Kasumi-1 (cell line): ENCODE measurements around the gene NTSR1.

Experiments used
- DNase-seq, 2 experiments: peaks; one replicate each; lab custom pipeline; 2025; lab: John Stamatoyannopoulos, UW

The NTSR1 gene

GRCh38 chr20:62740286-62741141, 31.9 kb downstream of the NTSR1 start:
- DNase-seq: peak; percentile 96 to 97

- no peak for DNase-seq
Measured at GRCh38 chr20:62741191-62741691, 32.6 kb downstream of the NTSR1 start.

GRCh38 chr20:62741701-62742491, 33.3 kb downstream of the NTSR1 start:
- DNase-seq: no peak

DNA sequence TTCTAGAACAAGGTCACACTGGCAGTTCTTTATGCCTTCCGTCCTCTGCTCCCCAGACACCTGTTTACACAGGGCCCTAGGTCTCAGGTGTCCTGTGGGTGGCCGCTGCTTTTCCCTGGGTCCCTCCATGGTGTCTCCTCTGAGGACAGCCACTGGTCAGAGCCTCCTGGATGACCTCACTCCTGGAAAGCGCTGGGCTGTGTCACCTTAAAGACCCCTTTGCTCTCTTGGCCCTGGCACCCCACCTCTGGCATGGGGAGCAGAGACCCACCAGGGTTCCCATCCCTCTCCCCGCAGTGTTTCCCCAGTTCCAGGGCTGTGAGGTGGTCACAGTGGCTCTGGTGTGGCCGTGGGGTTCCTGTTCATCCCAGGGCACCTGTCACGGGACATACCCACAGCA, 33.9 kb downstream of the NTSR1 start:
- no peak for DNase-seq

DNA sequence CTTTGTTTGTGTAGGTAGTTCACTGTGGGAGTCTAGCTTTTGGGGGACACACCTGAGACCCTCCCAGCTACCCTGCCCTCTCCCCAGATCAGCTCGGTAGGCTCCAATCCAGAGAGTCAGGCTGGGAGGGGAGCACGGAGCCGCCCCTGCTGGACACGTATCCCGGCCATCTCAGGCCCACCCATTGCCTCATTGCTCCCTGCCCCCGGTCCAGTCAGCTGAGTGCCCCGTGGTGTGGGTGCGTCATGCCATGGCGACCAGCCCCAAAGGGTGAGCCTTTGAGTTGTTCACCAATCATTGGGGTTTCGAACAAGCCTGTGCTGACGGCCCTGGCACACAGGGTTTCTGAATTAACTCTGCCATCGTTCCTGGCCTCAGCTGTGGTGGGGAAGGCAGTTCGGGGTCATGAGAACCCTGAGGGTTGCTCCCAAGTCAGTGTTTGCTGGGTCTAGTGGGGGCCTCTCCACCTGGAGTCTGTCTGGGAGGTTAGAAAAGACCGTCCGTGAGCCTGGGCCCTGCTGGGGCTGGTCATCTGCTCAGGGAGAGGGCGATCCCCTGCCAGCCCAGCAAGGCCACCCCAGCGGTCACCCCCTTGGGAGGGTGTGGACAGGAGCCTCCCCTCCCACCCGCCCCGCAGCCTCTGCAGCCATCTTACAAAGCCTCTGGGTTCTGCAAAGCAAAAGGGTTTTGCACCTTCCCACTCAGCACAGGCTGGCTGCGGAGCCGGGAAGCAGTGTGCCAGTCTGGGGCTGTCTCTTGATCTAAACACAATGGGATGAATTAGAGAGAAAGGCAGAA, 34.5 kb downstream of the NTSR1 start:
- DNase-seq: no peak

- no peak for DNase-seq
Measured at GRCh38 chr20:62743777-62744317, 35.2 kb downstream of the NTSR1 start.

GRCh38 chr20:62744741-62745191, 36.1 kb downstream of the NTSR1 start:
- no peak for DNase-seq

GRCh38 chr20:62745279-62745951, 36.8 kb downstream of the NTSR1 start:
- no peak for DNase-seq

DNA sequence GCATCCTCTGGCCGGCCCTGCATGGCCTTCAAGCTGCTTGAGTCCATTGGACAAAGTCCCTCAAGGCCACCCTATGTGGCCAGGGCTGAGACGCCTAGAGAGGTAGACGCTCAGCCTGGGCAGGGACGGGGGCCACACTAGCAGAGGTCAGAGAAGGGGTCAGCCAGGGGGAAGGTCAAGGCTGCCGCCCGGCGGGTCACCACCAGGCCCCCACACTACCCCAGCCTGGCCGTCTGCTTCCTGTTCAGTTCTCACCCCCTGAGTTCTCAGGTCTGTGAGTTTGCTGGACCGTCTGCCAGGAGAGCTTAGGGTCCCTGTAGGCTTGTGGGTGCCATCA, 37.3 kb downstream of the NTSR1 start:
- no peak for DNase-seq

DNA sequence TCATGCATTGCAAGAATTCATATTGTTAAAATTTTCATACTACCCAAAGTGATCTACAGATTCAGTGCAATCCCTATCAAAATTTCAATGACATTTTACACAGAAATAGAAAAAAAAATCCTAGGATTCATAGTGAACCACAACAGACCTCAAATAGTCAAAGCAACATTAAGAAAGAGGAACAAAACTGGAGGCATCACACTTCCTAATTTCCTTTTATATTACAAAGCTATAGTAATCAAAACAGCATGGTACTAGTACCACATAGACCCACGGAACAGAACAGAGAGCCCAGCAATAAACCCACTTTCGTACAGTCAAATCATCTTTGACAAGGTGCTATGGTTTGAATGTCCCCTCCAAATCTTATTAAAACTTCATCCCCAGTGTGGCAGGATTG, 39.7 kb downstream of the NTSR1 start:
- DNase-seq: peak; percentile 33 to 34

DNA sequence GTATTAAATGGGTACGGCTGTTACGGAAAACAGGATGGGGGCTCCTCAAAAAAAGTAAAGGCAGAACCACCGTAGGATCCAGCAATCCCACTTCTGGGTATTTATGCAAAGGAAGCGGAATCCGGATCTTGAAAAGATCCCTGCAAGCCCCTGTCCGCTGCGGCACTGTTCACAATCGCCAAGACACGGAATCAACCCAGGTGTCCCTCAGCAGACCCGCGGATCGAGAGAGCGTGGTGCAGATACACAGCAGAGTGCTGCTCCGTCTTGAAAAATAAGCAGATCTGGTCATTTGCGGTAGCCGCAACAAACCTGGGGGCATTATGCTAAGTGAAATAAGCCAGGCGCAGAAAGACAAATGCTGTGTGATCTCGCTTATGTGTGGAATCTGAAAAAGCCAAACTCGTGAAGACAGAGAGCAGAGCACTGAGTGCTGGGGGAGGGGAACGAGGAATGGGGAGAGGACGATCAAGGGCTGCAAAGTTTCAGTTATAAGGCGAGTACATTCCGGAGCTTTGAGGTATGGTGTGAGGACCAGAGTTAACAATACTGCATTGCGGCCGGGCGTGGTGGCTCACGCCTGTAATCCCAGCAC, 41.3 kb downstream of the NTSR1 start:
- no peak for DNase-seq

DNA sequence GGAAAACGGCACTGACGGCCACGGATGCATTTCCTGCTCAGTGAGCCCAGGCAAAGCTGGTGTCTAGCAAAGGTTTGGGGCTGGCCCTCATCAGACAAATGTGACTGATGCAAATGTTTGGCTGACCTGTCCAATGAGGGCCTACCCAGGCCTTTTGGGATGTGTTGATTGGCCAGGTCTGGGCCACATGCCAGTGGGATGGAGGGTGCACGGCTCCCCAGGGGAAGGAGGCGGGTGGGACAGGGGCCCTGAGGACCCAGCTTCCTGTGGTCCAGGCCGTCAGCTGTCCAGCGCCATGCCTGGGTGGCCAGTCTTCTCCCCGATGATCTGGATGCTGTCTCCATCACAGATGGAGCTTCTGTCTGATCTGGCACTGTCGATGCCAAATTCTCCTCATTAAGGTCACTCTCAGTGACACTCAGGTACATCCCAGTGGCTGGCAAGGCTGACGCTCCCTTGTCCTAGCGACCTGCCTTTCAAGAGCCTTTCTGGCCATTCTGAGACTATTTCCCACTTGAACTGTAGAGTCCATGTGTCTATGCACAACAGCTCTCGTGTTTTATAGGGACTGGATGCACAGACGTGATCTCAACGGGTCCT, 43.0 kb downstream of the NTSR1 start:
- DNase-seq: no peak

DNA sequence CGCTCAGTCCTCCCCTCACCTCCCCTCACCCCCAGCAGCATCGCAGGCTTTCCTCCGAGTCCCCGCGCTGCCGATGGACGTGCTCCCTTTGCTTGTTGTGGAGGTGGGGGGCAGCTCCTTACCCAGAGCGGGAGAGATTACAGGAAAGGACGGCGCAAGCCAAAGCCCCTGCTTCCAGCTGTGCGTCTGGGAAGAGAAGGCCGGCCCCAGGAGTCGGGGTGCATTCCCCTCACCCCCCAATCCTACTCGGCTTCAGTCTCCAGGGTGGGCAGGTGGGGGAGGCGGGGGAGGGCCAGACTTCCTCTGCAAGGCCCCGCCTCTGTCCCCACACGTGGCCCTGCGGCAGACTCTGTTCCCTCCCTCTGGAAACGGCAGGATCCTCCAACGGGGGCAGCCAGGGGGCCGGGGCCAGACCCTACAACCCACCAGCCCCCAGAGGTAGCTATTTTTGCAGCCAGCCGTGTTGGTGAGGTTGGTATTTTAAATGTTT, 43.6 kb downstream of the NTSR1 start:
- DNase-seq: peak; percentile 27 to 52

GRCh38 chr20:62752671-62753501, 44.2 kb downstream of the NTSR1 start:
- no peak for DNase-seq

DNA sequence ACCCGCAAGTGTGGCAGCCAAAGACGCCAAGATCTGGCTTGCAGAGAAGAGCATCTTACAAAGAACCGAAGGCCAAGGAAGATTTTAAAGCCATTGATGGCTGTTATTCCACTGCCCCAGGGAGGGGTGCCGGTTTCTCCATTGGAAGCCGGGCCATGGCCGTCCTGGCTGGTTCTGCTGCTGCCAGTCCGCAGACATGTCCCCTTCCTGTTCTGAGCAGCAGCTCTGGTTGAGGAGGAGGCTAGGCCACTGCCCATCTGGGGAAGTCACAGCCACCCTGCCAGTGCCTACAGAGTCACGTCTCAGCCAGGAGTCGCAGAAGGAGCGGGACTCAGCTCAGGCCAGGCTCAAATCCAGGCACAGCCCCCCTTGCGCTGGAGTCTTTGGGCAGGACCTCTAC, 45.0 kb downstream of the NTSR1 start:
- DNase-seq: no peak

DNA sequence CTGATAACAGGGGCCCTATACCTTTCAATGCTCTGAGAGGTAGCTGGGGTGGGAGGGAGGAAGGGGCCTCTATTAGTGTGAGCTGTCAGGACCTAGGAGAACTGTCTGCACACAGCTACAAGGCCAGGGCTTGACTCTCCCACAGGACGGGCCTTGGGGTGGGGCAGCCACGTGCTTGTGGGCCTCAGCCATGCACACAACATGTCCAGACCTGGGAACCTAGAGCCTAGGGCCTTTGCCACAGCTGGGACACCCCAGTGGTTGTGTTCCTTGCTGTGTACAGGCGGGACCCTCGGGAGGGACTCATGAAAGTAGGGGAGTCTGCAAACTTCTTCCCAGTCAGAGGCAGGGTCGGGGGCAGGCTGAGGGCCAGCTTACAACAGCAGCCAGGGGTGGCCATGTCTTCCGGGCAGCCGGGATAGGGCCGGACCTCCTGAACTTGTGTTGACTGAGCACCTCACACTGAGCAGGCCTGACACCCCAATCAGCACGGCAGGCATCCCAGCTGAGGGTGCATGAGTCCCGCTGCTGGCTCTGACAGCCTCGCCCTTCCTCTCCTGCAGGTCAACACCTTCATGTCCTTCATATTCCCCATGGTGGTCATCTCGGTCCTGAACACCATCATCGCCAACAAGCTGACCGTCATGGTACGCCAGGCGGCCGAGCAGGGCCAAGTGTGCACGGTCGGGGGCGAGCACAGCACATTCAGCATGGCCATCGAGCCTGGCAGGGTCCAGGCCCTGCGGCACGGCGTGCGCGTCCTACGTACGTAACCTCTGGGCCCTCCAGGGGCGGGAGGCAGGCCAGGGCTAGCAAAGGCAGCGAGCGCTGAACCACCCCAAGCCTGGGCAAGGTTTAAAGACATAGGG, 45.7 kb downstream of the NTSR1 start:
- no peak for DNase-seq

DNA sequence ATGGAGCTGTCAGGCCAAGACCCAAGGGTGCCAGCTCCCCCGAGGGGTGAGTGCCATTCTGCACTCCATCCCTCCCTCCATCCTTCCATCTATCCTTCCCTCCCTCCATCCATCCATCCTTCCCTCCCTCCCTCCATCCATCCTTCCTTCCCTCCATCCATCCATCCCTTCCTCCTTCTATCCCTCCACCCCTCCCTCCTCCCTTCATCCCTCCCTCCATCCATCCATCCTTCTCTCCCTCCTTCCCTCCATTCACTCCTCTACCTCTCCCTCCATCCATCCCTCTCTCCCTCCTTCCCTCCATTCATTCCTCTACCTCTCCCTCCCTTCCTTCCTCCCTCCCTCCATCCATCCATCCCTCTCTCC, 46.3 kb downstream of the NTSR1 start:
- DNase-seq: no peak
